Head of caudate nucleus (tissue), 42 donors: Measurements from ENCODE around the gene TBCA.
"Not testable (repeated sequence)": the region's sequence is repeated elsewhere in the genome, so short reads cannot be mapped to it uniquely, and the experiment has no call there.

Source experiments
- DNase-seq, 42 donors: peaks; one replicate each; pipeline versions ENCODE4 v3.0.0 to v3.0.0-alpha.2; 2020 to 2021; ENCODE audit warnings: mixed read lengths in 7 of 42
- intact Hi-C: fragments of 100-400 bp; cut with DNase I; formaldehyde crosslinking; loops from one replicate; pipeline ENCODE4 v1.15.0; 2022

The TBCA gene

GRCh38 chr5:77727190-77727589 lies 48.9 kb downstream of the TBCA start:
- no peak for DNase-seq
- intact Hi-C loops = no loop called here

GRCh38 chr5:77725616-77726015 lies 50.5 kb downstream of the TBCA start:
- no peak for DNase-seq

GRCh38 chr5:77724934-77725333 lies 51.2 kb downstream of the TBCA start:
- no peak for DNase-seq
- intact Hi-C loops = no loop called here

More at GRCh38 chr5:77725616-77726015, 50.5 kb downstream of the TBCA start:
- intact Hi-C loops = no loop called here

- DNase-seq = no peak
- intact Hi-C loops = no loop called here
Observed at GRCh38 chr5:77719666-77720363, 56.3 kb downstream of the TBCA start.

- intact Hi-C loops = no loop called here
- DNase-seq = no peak
Observed at GRCh38 chr5:77718934-77719610, 57.1 kb downstream of the TBCA start.

- DNase-seq = no peak
- intact Hi-C loops = no loop called here
Observed at GRCh38 chr5:77709993-77710685, 66.0 kb downstream of the TBCA start.

- DNase-seq = no peak
- intact Hi-C loops = no loop called here
Observed at GRCh38 chr5:77709340-77709739, 66.8 kb downstream of the TBCA start.

- intact Hi-C loops = no loop called here
- no peak for DNase-seq
Observed at GRCh38 chr5:77707791-77708190, 68.3 kb downstream of the TBCA start.

GRCh38 chr5:77699569-77699968 lies 76.6 kb downstream of the TBCA start:
- DNase-seq, intact Hi-C loops: not testable (repeated sequence)

GRCh38 chr5:77698920-77699319 lies 77.2 kb downstream of the TBCA start:
- no peak for DNase-seq
- intact Hi-C loops = no loop called here

GRCh38 chr5:77697692-77698091 lies 78.4 kb downstream of the TBCA start:
- DNase-seq = peak in 11 of 42 donors; percentile 4 to 56 (median 21)
- intact Hi-C loops = no loop called here

- DNase-seq = no peak
- intact Hi-C loops = no loop called here
Observed at GRCh38 chr5:77696120-77696519, 80.0 kb downstream of the TBCA start.

- intact Hi-C loops = no loop called here
- DNase-seq = no peak
Observed at GRCh38 chr5:77693913-77694312, 82.2 kb downstream of the TBCA start.

GRCh38 chr5:77683171-77683732 lies 92.9 kb downstream of the TBCA start:
- no peak for DNase-seq
- intact Hi-C loops = no loop called here

- intact Hi-C loops = no loop called here
- DNase-seq = no peak
Observed at GRCh38 chr5:77670526-77670925, 105.6 kb downstream of the TBCA start.

- intact Hi-C loops = no loop called here
- no peak for DNase-seq
Observed at GRCh38 chr5:77669677-77670076, 106.5 kb downstream of the TBCA start.

GRCh38 chr5:77663090-77663863 lies 112.9 kb downstream of the TBCA start:
- intact Hi-C loops = no loop called here
- DNase-seq = no peak

- DNase-seq = no peak
- intact Hi-C loops = no loop called here
Observed at GRCh38 chr5:77662635-77663034, 113.5 kb downstream of the TBCA start.

- intact Hi-C loops = no loop called here
- no peak for DNase-seq
Observed at GRCh38 chr5:77658662-77659061, 117.5 kb downstream of the TBCA start.
